GM18951 (cell line): ENCODE data around the gene C15orf62.

Experiments
- POLR2A ChIP-seq: IDR thresholded peaks from 4 replicates; pipeline ENCODE4 v1.6.1; 2011; ENCODE audit warnings: mild to moderate bottlenecking; ENCODE audit not compliant: insufficient read length, insufficient read depth; ENCODE audit errors: extremely low read depth
- in situ Hi-C: fragments of 300-500 bp; cut with MboI; formaldehyde crosslinking; loops from one replicate; pipeline ENCODE4 v1.12.0; 2022; ENCODE audit warnings: low sequenced_read_pairs, mixed read lengths, inconsistent platforms; ENCODE audit not compliant: unreplicated experiment

C15orf62 gene

GRCh38 chr15:40775007-40775406 is 5.2 kb downstream of the C15orf62 start:
- in situ Hi-C loops = no loop called here
- no peak for TF ChIP-seq POLR2A

- in situ Hi-C loops = no loop called here
- TF ChIP-seq POLR2A = no peak
These were observed 6.2 kb downstream of the C15orf62 start for GRCh38 chr15:40775740-40776536.

GRCh38 chr15:40776537-40777141 is 6.9 kb downstream of the C15orf62 start:
- TF ChIP-seq POLR2A = no peak
- in situ Hi-C loops = no loop called here

GRCh38 chr15:40782609-40783227 is 12.9 kb downstream of the C15orf62 start:
- in situ Hi-C loops = no loop called here

GRCh38 chr15:40785164-40785563 is 15.4 kb downstream of the C15orf62 start:
- in situ Hi-C loops = no loop called here
- TF ChIP-seq POLR2A = no peak

More at GRCh38 chr15:40782609-40783227, 12.9 kb downstream of the C15orf62 start:
- TF ChIP-seq POLR2A = no peak

- in situ Hi-C loops = no loop called here
- TF ChIP-seq POLR2A = no peak
These were observed 16.0 kb downstream of the C15orf62 start for GRCh38 chr15:40785814-40786213.

GRCh38 chr15:40787344-40787841 is 17.6 kb downstream of the C15orf62 start:
- no peak for TF ChIP-seq POLR2A
- in situ Hi-C loops = no loop called here

GRCh38 chr15:40787991-40788390 is 18.2 kb downstream of the C15orf62 start:
- in situ Hi-C loops = no loop called here
- TF ChIP-seq POLR2A = no peak

- no peak for TF ChIP-seq POLR2A
- in situ Hi-C loops = no loop called here
These were observed 19.3 kb downstream of the C15orf62 start for GRCh38 chr15:40789119-40789518.

- no peak for TF ChIP-seq POLR2A
These were observed 20.2 kb downstream of the C15orf62 start for GRCh38 chr15:40789999-40790398.

GRCh38 chr15:40790718-40791117 is 20.9 kb downstream of the C15orf62 start:
- no peak for TF ChIP-seq POLR2A
- in situ Hi-C loops = no loop called here

More at GRCh38 chr15:40789999-40790398, 20.2 kb downstream of the C15orf62 start:
- in situ Hi-C loops = no loop called here

GRCh38 chr15:40792394-40792793 is 22.6 kb downstream of the C15orf62 start:
- TF ChIP-seq POLR2A = no peak
- in situ Hi-C loops = no loop called here

- no peak for TF ChIP-seq POLR2A
- in situ Hi-C loops = no loop called here
These were observed 23.6 kb downstream of the C15orf62 start for GRCh38 chr15:40793216-40793989.
